HepG2 (cell line): ENCODE data around the gene TTC39C. TPM values are rescaled to one million over a fixed set of nuclear protein-coding genes. Genes with fewer than 3 reads are reported as not detected.

Source experiments
- ATF7 ChIP-seq, 2 experiments: fragments of 450-650 bp in 1 of 2; sonication (generic) in 1 of 2; formaldehyde crosslinking in 1 of 2; IDR thresholded peaks; 2 replicates each; pipeline versions ENCODE4 v1.4.0 to v1.6.1; 2016 to 2020; ENCODE audit warnings: antibody characterized with exemption in 1 of 2, mild to moderate bottlenecking in 1 of 2, missing genetic modification reagents in 1 of 2
- CBX1 ChIP-seq: IDR thresholded peaks from one replicate; pipeline ENCODE4 v1.6.1; 2016; ENCODE audit warnings: antibody characterized with exemption, low read depth
- CHD4 ChIP-seq: fragments of 200-600 bp; sonication (generic); IDR thresholded peaks from 2 replicates; pipeline ENCODE4 v1.7.0; 2017; ENCODE audit warnings: mild to moderate bottlenecking, low read length, borderline replicate concordance
- ERF ChIP-seq: IDR thresholded peaks from 2 replicates; pipeline ENCODE4 v1.6.1; 2018; ENCODE audit warnings: missing biosample characterization, missing genetic modification reagents
- FOXJ3 ChIP-seq: sonication (generic); formaldehyde crosslinking; IDR thresholded peaks from 2 replicates; pipeline ENCODE4 v1.4.0; 2020; ENCODE audit warnings: missing genetic modification reagents, mild to moderate bottlenecking, borderline replicate concordance
- FOXK1 ChIP-seq: sonication (generic); formaldehyde crosslinking; IDR thresholded peaks from 2 replicates; pipeline ENCODE4 v1.4.0; 2020; ENCODE audit warnings: low read depth, missing genetic modification reagents, borderline replicate concordance
- GZF1 ChIP-seq: sonication (generic); formaldehyde crosslinking; IDR thresholded peaks from 2 replicates; pipeline ENCODE4 v1.5.1; 2020; ENCODE audit warnings: mild to moderate bottlenecking, missing genetic modification reagents
- HOXA9 ChIP-seq: sonication (generic); formaldehyde crosslinking; IDR thresholded peaks from 2 replicates; pipeline ENCODE4 v1.8.1; 2022; ENCODE audit warnings: missing genetic modification reagents, mild to moderate bottlenecking, moderate library complexity, borderline replicate concordance
- NR2F2 ChIP-seq: IDR thresholded peaks from 2 replicates; pipeline ENCODE4 v1.6.1; 2012; ENCODE audit warnings: low read depth, inconsistent platforms, borderline replicate concordance
- SOX5 ChIP-seq: IDR thresholded peaks from 2 replicates; pipeline ENCODE4 v1.6.1; 2016; ENCODE audit warnings: borderline replicate concordance
- SRSF4 ChIP-seq: fragments of 200-400 bp; formaldehyde crosslinking; IDR thresholded peaks from one replicate; pipeline ENCODE4 v1.6.1; 2018; ENCODE audit warnings: mild to moderate bottlenecking, low read depth, low read length, moderate library complexity; ENCODE audit not compliant: poor library complexity, severe bottlenecking
- TCF12 ChIP-seq, 2 experiments: fragments of 450-650 bp in 1 of 2; sonication (generic) in 1 of 2; formaldehyde crosslinking in 1 of 2; IDR thresholded peaks; 2 replicates each; pipeline versions ENCODE4 v1.6.1 to v1.8.0; 2017 to 2022; ENCODE audit warnings: antibody characterized with exemption in 1 of 2, mild to moderate bottlenecking in 1 of 2, missing genetic modification reagents in 1 of 2, moderate library complexity in 1 of 2
- ZMYM2 ChIP-seq: sonication (generic); formaldehyde crosslinking; IDR thresholded peaks from 2 replicates; pipeline ENCODE4 v1.8.0; 2022; ENCODE audit warnings: mild to moderate bottlenecking, missing genetic modification reagents
- ZNF264 ChIP-seq: sonication (generic); formaldehyde crosslinking; IDR thresholded peaks from 2 replicates; pipeline ENCODE4 v1.4.0; 2020; ENCODE audit warnings: missing genetic modification reagents
- ZNF496 ChIP-seq: sonication (generic); formaldehyde crosslinking; IDR thresholded peaks from 2 replicates; pipeline ENCODE4 v1.8.1; 2023; ENCODE audit warnings: mild to moderate bottlenecking, moderate library complexity, missing genetic modification reagents; ENCODE audit not compliant: insufficient replicate concordance
- ZNF616 ChIP-seq: sonication (generic); formaldehyde crosslinking; IDR thresholded peaks from 2 replicates; pipeline ENCODE4 v1.5.0; 2020; ENCODE audit warnings: low read depth, mild to moderate bottlenecking, missing genetic modification reagents
- ZNF629 ChIP-seq: sonication (generic); formaldehyde crosslinking; conservative IDR thresholded peaks from 2 replicates; pipeline ENCODE4 v1.5.0; 2020; ENCODE audit warnings: missing genetic modification reagents
- ZNF644 ChIP-seq: IDR thresholded peaks from 2 replicates; pipeline ENCODE4 v1.6.1; 2016; ENCODE audit warnings: low read depth
- polyA plus RNA-seq, 8 experiments: library from polyadenylated mRNA; depleted of rRNA in 3 of 8; stranded (reverse) in 7 of 8; unstranded in 1 of 8; fragments of >200 nt; fragmentation: Illumina TruSeq in 4 of 8; extraction: Trizol in 4 of 8; gene quantifications; 2 replicates each; pipeline versions ENCODE4 v1.2.1 to v1.2.3, GENCODE V29; 2011 to 2016; ENCODE audit warnings: low read depth in 4 of 8, missing spikeins in 1 of 8, mixed read lengths in 1 of 8; ENCODE audit not compliant: insufficient read depth in 1 of 8
- total RNA-seq, 5 experiments: library from RNA; depleted of rRNA; stranded (reverse); fragments of >200 nt; fragmentation: Illumina TruSeq; extraction: Trizol; gene quantifications; 2 replicates each; pipeline ENCODE4 v1.2.3, GENCODE V29; 2016; ENCODE audit warnings: low read depth in 1 of 5
- TF ChIP-seq, protein P1 (sequence below): sonication (generic); formaldehyde crosslinking; IDR thresholded peaks from 2 replicates; pipeline ENCODE4 v1.4.0; 2020; ENCODE audit warnings: missing genetic modification reagents
- TF ChIP-seq, protein P2 (sequence below): IDR thresholded peaks from 2 replicates; pipeline ENCODE4 v1.6.1; 2016

The TTC39C gene
- total and polyA plus RNA-seq, 2 of the 13 experiments (the other 11 are each of a cell fraction or from before 2014, with no cell fraction given): 19.1 to 25.9 TPM

DNA sequence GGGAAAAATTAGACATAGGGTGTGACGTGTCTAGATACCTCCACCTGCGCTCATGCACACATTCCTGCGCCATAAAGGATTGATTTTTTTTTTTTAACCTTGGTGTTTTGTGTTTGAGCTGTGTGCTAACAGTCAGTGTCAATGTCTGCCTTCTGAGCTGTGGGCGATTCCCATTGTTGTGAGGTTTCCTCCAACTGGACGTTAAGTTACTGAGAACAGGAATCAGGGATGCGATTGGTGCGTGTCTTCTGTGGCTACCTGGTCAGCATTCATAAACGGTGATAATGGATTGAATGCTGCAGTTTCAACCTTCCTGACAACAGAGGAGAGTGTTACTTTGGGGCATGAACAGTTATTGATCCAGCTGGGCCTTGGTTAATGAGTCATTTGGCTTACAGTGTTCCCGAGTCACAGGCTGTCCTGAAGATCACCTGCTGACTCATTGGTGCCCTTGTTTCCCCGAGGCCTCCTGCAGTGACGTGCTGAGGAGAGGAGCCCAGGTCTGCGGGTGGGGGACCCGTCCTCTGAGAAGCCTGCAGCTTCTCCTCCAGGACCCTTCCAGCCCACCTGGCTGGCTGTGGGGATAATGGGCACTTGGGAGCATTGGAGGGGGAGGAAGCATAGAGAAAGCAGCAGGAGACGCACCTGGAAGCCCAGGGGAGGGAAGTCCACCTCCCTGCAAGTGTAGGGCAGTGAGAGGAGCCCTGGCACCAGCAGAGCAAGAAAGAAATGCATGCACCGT lies 98.5 kb downstream of the TTC39C start (continued):
- TF ChIP-seq, protein P1, sequence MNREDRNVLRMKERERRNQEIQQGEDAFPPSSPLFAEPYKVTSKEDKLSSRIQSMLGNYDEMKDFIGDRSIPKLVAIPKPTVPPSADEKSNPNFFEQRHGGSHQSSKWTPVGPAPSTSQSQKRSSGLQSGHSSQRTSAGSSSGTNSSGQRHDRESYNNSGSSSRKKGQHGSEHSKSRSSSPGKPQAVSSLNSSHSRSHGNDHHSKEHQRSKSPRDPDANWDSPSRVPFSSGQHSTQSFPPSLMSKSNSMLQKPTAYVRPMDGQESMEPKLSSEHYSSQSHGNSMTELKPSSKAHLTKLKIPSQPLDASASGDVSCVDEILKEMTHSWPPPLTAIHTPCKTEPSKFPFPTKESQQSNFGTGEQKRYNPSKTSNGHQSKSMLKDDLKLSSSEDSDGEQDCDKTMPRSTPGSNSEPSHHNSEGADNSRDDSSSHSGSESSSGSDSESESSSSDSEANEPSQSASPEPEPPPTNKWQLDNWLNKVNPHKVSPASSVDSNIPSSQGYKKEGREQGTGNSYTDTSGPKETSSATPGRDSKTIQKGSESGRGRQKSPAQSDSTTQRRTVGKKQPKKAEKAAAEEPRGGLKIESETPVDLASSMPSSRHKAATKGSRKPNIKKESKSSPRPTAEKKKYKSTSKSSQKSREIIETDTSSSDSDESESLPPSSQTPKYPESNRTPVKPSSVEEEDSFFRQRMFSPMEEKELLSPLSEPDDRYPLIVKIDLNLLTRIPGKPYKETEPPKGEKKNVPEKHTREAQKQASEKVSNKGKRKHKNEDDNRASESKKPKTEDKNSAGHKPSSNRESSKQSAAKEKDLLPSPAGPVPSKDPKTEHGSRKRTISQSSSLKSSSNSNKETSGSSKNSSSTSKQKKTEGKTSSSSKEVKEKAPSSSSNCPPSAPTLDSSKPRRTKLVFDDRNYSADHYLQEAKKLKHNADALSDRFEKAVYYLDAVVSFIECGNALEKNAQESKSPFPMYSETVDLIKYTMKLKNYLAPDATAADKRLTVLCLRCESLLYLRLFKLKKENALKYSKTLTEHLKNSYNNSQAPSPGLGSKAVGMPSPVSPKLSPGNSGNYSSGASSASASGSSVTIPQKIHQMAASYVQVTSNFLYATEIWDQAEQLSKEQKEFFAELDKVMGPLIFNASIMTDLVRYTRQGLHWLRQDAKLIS (CRISPR knock-in tag): no peak
- TF ChIP-seq CHD4 (no peak), NR2F2 (0 out of 2 replicates have a peak, but pooled peaks have one; percentile 12), ERF (CRISPR knock-in tag) (peak; percentile 86; the same call in 1 of the 2 replicates), ZNF496 (CRISPR knock-in tag) (no peak), ZNF264 (no peak), TCF12 (IDR thresholded peaks at IDR 0.05) (no peak), TCF12 (CRISPR knock-in tag; IDR thresholded peaks at IDR 0.05) (peak; percentile 50; the same call in 1 of the 2 replicates), ZNF644 (CRISPR knock-in tag) (peak; percentile 13; the same call in 1 of the 2 replicates), ZNF629 (no peak), GZF1 (CRISPR knock-in tag) (0 out of 2 replicates have a peak, but pooled peaks have one; percentile 60), ATF7 (IDR thresholded peaks at IDR 0.05) (no peak), ATF7 (CRISPR knock-in tag; IDR thresholded peaks at IDR 0.05) (no peak), ZNF616 (no peak), SRSF4 (no peak), SOX5 (CRISPR knock-in tag) (peak; percentile 82), HOXA9 (CRISPR knock-in tag) (peak; percentile 77), ZMYM2 (CRISPR knock-in tag) (peak; percentile 42; the same call in 1 of the 2 replicates), FOXK1 (CRISPR knock-in tag) (no peak), FOXJ3 (CRISPR knock-in tag) (peak; percentile 62), CBX1 (no peak)
- TF ChIP-seq, protein P2, sequence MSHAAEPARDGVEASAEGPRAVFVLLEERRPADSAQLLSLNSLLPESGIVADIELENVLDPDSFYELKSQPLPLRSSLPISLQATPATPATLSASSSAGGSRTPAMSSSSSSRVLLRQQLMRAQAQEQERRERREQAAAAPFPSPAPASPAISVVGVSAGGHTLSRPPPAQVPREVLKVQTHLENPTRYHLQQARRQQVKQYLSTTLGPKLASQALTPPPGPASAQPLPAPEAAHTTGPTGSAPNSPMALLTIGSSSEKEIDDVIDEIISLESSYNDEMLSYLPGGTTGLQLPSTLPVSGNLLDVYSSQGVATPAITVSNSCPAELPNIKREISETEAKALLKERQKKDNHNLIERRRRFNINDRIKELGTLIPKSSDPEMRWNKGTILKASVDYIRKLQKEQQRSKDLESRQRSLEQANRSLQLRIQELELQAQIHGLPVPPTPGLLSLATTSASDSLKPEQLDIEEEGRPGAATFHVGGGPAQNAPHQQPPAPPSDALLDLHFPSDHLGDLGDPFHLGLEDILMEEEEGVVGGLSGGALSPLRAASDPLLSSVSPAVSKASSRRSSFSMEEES (CRISPR knock-in tag): peak; percentile 65
